Mucosa of gallbladder (tissue), 1 donor: ENCODE results near the gene VEPH1. TPM values are rescaled to one million over a fixed set of nuclear protein-coding genes. Genes with fewer than 3 reads are reported as not detected.
A peak's percentile ranks its signal among the peaks of the same experiment; 100 is the strongest.

Experiments used
- DNase-seq: peaks from one replicate; pipeline ENCODE4 v3.0.0-alpha.2; 2020; ENCODE audit warnings: low spot score
- total RNA-seq: library from RNA; stranded (reverse); gene quantifications from one replicate; pipeline ENCODE4 v1.2.1, GENCODE V29; 2021
- donor health status: DM: no; HTN: no; CAD: no.

The VEPH1 gene
- total RNA-seq, 1 donor from 2014 or later = 3.1 TPM

DNA sequence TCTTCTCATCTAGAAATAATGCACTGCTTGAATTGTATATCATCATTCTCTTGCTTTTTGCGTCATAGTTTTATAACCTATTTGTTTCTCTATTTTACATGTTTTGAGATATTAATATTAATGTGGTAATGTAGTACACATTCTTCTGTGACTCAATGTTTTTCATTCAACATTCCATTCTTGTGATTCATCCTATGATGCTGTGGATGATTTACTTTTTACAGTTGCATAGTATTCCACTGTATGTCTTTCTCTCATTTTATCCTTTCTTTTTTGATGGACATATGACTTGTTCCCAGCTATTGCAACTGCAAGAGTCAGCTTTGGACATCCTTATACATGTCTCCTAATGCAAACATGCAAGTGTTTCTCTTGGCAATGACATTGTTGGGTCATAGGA lies 20.6 kb upstream of the VEPH1 start:
- DNase-seq = no peak

DNA sequence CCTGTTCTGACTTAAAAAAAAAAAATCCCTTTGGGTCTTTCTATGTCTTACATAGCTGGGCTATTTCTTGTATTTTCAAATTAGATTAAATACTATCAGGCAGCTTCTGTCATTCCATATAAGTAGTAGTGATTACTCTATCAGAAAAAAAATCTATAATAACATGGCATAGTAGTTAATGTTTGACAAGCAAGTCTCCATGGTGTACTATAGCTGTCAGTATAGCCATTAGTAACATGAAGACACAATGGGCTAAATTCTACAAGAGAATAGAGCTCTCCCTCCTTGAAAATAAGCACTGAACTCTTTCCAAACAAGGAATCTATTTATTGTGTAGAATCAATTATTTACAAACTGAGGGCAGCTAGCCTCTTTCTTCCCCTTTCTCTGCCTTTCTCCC lies 19.4 kb upstream of the VEPH1 start:
- no peak for DNase-seq

DNA sequence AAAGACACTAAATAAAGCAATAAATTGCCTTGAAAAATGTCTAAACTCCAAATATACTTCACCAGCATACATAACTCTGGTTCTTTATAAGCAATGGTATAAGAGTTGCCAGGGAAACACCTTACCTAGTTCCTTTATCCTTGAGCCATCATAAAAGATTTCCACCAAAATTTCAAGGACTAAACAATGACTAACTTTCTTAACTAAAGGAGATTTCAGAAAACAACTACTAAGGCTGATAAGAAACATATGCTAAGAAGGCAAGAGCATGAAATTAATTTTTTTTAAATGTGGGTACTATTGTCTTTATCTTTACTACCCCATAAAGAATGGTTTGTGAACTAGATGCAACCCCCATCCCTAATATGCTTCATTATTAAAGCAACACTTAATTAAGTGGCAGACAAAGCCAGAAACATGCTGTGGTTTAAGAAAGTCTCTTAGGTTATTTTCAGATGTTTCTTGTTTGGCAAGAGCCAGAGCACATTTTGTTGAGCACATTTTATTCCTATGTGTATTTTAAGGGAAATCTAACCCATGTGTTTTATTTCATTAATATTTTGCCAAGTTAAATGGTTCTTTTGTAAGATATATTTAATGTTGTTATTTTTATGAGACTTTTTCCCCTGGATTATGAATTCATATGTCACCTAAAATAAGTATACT lies 17.4 kb upstream of the VEPH1 start:
- no peak for DNase-seq

DNA sequence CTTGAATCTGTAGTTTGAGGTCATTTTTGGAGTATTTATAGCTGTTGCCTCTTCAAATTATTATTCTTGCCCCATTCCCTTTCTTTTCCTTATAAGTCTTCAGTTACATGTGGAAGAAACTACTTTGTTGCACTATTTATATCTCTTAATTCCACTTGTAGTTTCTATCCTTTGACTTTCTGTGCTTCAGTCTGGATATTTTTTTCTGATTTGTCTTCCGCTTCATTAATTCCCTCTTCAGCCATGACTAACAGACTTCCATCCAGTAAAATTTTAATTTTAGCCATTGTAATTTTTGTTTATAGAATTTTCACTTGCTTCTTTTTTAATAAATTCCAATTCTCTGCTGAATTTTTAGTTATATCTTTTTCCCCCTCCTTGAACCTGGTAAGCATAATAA lies 15.7 kb upstream of the VEPH1 start:
- no peak for DNase-seq

DNA sequence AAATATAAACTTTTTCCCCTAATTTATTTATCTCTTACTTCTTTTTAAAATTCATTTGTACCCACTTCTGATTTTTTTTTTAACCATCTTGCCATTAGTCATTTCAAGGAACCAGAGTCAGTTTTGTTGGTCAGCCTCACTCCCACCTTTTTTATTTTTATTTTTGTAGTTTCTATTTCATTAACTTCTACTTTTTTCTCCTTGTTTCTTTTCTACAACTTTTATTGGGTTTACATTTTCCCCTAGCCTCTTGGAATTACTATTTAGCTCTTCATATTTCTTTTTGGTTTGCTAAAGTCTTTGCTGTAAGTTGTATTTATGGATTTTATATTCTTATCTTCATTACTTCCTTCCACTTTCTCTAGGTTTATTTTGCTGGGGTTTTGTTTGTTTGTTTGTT lies 13.7 kb upstream of the VEPH1 start:
- DNase-seq = no peak

DNA sequence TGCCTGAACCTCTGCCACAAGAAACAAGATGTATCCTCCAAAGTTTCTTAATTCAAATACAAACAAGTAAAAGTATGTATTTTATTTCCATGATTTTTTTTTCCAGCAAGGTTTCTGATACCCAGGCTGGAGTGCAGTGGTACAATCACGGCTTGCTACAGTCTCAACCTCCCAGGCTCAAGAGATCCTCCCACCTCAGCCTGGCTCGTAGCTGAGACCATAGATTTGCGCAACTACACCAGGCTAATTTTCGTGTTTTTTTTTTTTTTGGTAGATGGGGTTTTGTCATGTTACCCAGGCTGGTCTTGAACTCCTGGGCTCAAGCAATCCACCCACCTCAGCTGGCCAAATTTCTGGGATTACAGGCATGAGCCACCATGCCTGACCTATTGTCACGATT lies 12.2 kb upstream of the VEPH1 start:
- DNase-seq = no peak

DNA sequence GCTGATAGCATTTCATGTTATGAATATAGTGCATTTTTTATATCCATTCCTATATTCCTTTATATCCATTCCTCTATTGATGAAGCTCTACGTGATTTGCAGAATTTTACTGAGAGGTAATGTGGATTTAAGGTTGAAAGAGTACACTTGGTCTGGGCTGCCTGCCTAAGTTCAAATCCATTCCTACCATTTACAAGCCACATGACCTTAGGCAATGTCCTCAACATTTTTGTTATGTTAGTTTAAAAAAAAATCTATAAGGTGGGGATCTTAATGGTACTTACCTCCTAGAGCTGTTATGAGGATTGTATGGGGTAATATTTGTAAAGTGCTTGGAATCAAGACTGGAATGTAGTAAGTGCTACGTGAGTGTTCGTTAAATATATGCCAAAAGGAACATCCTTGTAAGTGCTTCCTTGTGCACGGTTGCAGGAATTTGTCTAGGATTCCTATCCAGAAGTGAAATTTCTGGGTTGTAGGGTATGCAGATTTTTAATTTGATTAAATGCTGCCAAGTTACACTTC lies 11.2 kb upstream of the VEPH1 start:
- no peak for DNase-seq

DNA sequence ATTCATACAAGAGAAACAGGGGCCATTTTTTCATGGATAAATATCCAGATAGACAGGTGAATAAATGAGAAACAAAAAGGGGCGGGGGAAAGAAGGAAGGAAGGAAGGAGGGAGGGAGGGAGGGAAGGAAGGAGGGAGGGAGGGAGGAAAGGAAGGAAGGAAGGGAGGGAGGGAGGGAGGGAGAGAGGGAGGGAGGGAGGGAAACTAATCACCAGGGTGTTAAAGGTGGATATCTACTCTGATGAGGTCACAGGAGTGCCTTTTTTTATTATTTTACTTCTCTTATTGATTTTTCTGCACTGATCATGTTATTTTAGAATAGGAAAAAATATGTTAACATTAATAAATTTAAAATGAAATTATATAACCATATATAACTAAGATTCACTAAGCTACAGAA lies 10.4 kb upstream of the VEPH1 start:
- DNase-seq = no peak

DNA sequence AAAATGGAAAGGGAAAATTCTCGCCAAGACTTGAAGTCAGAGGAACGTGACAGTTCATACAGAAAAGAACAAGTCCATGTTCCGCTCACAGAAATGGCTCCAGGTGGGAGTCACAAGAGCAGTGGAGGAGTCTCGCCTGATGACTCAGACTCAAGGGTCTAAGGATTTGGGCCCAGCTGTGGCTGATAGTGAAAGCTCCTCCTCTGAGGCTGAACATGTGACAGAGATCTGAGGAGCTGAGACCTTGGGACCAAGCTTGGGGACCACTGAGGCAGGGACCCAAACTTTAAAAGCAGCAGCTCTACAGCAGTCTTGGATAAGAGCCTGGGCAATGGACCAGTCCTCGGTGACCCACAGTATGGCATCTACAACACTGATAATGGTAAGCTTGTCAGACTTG lies 9.3 kb upstream of the VEPH1 start:
- no peak for DNase-seq

DNA sequence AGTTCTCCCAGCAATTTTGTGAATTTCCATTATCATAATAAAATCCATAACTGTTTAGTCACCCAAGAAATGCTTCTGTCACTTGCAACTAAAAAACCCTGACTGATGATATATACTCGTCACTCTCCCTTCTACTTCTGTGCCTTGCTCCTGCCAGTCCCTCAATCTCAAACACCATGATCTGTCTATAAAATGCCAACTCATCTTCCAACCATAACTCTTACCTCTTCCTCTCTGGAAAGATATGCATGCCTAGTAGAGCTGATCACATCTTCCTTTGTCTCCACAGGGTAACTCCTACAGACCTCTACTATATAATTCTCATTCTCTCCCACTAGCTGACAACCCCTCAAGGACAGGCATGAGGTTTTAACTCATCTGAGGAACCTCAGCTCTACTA lies 5.2 kb upstream of the VEPH1 start:
- DNase-seq = no peak

DNA sequence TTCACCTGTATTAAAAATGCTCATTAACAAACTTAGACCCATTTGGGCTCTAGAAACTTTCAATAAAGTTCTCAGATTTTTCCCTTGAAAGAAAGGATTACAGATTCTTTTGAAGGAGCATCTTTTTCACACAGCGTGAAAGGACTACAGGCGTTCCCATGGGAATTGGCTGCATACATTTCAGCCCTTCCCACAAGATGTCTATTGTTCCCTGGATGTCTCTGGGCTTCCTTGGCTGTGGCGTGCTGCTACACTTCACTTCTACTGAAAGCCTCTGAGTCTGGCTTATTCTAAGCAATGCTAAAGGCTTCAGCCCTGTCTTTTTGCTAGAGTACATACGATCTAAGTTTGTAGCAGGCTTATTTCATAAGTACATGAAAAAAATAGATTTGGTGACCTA lies 1.4 kb downstream of the VEPH1 start:
- DNase-seq = no peak

DNA sequence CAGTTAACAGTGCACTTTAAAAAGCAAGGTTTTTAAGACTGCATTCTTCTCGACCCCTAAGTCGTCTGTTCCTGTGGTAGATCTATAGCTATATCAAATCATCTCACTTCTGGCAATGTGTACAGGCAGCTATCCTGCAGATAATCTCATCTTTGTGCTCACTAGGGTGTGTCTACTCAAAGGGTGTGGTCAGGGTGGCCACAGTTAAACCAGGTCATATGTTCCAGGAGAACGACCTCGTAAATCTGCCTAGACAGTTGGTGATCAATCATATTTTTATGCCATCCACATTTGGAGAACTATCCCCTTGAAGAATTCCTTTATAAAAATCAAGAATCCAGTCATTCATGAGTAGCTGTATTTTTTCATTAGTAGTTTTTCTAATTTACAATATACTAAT lies 3.0 kb downstream of the VEPH1 start:
- no peak for DNase-seq

DNA sequence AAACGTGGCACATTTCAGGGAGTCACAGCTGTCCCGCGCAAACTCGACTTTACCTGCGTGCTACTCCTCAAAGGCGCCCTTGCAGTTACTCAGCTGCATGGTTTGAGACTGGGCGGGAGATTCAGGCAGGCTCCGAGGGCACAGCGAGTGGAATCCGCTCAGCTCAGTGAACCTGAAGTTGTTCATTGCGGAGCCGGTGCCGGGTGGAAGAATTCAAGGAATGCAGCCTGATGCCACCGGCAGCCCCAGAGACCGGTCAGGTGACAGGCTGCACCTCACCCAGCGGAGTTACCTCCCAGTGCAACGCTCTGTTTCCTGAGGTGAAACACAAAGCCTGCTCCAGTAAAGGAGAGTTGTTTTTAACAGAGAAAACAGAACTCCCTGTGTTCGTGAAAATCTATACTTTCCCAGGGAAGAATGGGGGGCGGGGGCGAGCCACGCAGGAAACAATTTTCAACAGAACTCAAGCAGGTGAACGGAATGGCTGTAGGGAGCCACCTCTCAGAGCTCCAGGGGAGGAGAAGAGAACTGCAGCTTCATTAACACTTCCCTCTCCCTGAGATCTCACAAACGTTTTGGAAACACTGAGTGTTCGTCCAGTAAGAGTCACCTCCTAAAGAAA lies 3.8 kb downstream of the VEPH1 start:
- DNase-seq = peak; percentile 80

DNA sequence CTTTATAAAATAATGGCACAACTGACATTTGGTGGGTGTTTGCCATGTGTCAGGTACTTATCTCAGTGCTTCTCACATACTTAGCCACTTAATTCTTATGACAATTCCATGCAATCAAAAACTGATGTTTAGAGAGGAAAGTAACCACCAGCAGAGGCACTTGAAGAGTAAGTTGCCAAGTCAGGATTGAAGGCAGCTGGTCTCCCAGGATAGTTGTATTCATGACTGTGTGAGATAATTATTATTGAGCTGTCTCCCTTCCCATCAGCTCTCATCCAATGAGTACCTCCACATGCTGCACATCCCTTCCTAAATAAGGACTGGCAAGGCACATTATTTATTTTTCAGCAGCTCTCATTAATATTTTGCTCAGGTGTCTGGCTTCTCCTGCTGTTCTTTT lies 4.8 kb downstream of the VEPH1 start:
- no peak for DNase-seq

DNA sequence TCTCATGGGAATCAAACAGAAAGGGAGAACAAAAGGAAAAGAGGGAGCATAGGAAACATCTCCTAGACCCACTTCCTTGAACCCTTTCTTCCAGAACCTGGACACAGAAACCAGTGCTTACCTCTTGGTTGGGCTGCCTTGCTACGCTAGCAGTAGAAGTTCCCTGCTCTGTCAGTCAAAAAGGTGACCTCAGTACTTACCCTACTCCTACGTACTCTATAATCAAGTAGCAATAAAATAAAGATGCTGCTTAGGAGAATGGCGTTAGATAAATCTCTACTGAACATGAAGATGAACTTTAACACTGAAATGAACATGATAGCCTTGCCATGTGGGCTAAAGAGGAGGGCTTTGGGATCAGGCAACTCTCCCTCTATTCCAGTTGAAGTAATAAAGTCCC lies 7.4 kb downstream of the VEPH1 start:
- DNase-seq = no peak

DNA sequence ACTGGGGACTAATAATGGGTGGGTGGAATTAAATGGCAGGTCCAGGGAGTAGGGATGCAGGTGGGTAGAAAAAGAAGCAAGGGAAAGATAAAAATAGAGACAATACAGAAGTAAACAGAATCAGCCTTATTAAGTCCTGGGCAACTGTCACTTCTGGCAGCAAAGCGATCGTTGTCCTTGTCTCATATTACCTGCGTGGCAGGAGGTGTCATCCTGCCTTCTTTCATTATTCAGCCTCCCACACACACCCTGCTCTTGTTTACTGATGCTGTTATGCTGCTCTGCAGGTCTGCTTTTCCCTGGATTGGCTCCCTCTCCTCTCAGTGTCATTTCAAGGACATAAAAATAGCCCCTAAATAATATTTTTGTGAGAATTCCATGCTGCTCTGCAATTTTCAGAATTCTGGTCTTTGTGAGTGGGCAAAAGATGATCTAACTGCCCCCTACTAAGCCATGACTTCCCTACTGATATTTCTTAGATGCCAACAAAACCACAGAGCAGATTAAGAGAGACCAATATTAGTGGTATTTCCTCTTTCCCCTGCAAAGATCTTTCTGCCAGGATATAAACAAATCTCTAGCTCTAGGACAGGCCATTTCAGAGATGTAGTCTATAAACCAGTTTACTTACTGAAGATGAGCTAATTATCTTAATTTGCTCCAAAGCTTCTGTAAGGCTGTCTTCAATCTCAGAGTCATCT lies 8.5 kb downstream of the VEPH1 start:
- no peak for DNase-seq

DNA sequence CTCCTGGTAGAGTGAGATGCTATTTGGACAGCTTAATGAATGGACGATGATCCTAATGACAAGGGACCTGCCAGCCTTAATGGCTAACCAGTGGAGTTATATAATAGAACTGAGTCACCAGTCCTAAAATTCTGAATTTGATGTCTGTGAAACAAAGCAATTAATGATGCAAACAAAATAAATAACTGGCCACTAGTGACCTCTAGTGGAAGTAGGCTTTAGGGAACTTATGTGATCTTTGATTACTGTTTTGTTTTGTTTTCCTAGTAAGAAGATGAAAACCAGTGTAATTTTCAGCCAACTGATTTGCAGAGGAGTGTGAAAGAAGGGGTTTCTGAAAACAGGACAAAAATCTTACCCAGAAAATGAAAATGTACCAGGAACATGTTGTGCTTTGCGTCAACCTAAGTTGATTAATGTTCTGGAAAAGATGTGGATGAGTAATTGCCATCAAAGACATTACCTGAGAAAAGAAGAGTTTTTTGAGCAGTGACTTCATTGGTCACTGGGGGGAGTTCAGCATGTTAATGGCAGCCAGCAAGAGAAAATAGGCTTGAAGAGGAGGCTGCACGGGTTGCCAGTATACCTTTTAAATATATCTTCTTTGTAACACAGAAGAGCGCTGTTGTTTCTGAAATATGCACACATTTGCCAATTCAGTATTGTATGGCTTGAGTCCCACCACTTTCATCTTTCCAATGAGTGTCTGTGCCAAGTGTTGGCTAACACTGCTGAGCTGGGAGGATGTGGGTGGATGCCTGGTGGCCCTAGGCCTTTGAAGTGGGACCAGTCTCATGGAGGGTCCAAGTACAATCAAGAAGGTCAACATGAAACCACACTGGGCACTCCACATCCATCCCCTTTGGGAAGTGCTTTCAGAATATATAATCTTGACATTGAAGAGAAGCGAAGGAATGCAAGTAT lies 9.3 kb downstream of the VEPH1 start:
- DNase-seq = no peak

DNA sequence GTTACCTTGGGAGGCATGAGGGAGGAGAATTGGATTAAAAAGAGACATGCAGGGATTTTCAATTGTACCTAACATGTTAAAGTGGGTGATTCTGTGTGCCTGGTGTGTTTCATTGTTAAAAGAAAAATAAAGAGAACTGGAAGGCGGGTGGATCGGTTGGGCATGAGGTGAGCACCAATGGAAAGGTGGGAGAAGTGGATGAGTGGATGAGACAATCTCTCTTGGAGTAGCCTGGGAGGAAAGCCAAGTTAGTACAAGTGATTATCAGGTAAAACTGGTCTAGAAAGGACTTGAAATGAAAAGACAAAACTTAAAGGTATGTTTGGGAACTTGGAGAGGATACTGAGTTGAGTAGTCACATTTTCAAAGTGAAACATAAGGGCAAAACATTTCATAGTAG lies 12.1 kb downstream of the VEPH1 start:
- DNase-seq = no peak

DNA sequence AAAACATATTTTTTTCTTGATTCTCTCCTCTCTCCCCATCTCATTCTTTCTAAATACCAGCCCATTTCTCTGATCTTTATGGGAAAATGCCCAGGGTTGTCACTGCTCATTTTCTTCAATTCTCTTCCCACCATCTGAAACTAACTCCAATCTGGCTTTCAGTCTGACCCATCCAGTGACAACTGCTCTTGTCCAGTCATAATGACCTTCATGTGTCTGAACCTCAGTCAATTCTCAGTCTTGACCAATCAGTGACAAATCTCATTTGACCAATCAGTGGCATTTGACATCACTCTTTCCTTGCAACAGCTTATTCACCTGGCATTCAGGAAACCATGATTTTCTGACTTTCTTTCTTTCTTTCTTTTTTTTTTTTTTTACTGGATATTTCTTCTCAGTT lies 15.1 kb downstream of the VEPH1 start:
- no peak for DNase-seq

DNA sequence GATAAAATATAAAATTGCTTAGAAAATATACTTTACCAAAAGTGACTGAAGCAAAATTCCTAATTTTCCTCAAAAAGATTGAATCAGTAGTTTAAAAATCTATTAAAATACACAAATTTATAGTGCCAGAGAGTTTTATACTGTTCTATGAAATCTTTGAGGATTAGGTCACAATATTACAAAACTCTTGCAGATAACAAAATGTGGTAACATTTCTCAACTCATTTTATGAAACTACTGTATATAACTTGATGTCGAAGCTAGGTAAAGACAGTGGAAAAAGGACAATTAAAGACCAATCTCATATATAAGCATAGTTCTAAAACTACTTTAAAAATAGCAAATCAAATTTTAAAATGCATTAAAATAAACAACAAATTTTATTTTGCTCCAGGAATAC lies 15.9 kb downstream of the VEPH1 start:
- no peak for DNase-seq

DNA sequence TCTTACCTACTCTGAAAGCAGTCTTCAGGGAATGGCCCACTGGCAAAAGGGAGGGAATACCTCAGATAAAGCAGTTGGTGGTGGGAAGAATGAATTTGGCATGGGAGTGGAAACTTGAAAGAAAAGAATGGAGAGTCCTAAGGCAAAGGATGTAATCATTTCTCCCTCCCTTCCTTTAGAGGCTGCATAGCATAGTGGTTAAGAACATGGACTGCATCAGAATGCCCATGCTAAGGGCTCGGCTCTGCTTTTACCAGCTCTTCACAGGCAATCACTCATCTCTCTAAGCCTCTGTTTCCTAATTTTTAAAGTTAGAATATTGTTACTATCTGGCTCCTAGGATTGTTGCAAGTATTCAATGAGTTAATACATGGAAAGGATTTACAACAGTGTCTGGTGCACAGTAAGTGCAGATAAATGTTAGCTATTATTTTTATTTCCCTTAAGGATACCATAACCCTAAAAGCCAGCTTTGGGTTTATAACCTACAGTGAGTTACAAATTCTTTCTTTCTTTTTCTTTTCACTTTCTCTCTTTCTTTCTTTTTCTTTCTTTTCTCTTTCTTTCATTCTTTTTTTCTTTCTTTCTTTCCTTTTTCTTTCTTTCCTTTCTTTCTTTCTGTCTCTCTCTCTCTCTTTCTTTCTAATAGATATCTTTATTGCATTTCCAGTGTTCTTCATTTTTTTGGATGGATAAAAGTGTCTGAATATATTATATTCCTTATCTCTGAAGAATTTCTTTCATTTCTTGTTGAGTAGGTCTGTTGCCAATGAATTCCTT lies 23.6 kb downstream of the VEPH1 start:
- DNase-seq = no peak
